Motor neuron (in vitro differentiated cells): Measurements from ENCODE around the gene MCC. TPM values are rescaled to one million over a fixed set of nuclear protein-coding genes. Genes with fewer than 3 reads are reported as not detected.

ENCODE experiments used
- ATAC-seq, 8 experiments: fragments of 200-7000 bp; cut with Tn5 transposase; replicated peaks in 6 of 8; 2 replicates each; pipeline ENCODE4 v1.8.0; 2021; ENCODE audit warnings: mild to moderate bottlenecking in 8 of 8, moderate library complexity in 8 of 8
- H3K27ac ChIP-seq, 2 donors: fragments of 250-450 bp; sonication (Bioruptor Pico); 2 replicates each; pipeline ENCODE4 v1.9.0; 2021; ENCODE audit warnings: antibody characterized with exemption in 2 of 2, mild to moderate bottlenecking in 2 of 2, moderate library complexity in 1 of 2
- H3K4me1 ChIP-seq, 2 donors: fragments of 250-450 bp; sonication (Bioruptor Pico); replicated peaks in 1 of 2; 2 replicates each; pipeline ENCODE4 v1.6.1; 2021; ENCODE audit warnings: antibody characterized with exemption in 2 of 2, mild to moderate bottlenecking in 2 of 2, moderate library complexity in 1 of 2
- H3K4me3 ChIP-seq, 5 donors: fragments of 250-450 bp; sonication (Bioruptor Pico); 2 replicates each; pipeline ENCODE4 v1.9.0; 2021; ENCODE audit warnings: antibody characterized with exemption in 5 of 5, mild to moderate bottlenecking in 5 of 5, moderate library complexity in 4 of 5
- WGBS, 10 experiments: fragments of 450-650 bp; shearing (Covaris generic); methylation state at CpG; one replicate each; pipeline ENCODE4 v1.0.0; 2022; 5-methylcytosine and 5-hydroxymethylcytosine counted together
- in situ Hi-C, 9 experiments: fragments of 400-800 bp; cut with MboI; loops; one replicate each; pipeline ENCODE4 v1.15.0; 2021; ENCODE audit warnings: low sequenced_read_pairs in 9 of 9, low pct_unique_long_range_greater_than_20kb in 2 of 9; ENCODE audit not compliant: unreplicated experiment in 9 of 9
- total RNA-seq, 8 experiments: library from RNA; unstranded; fragments of 300-600 nt; gene quantifications; 2 replicates each; pipeline versions ENCODE4 v1.2.3 to v1.2.4, GENCODE V29; 2022

Gene MCC
- total RNA-seq, 8 experiments from 2014 or later = 6.7 to 66.0 (median 12.2) TPM

- H3K27ac ChIP-seq = no peak overlapping the region
- H3K4me3 ChIP-seq = no peak overlapping the region
- ATAC-seq = no peak
- 92 to 100% (median 100%) methylated on average over 1 to 2 of the region's 2 CpGs; no CpG with 5 or more reads in 1 of the 10 experiments for WGBS, 10 experiments
- H3K4me1 ChIP-seq = no peaks in the 10 kb centered on the region
- in situ Hi-C loops = loop anchor here in 1 of 9 experiments (25.0 kb wide), 2 partner anchors 319 to 494 kb away; partner anchors contain the start of gene YTHDC2
These were observed 470.2 kb downstream of the MCC start for GRCh38 chr5:113017881-113018635.

- Histone ChIP-seq H3K4me3 (no peak overlapping the region), H3K4me1 (no peaks in the 10 kb centered on the region), H3K27ac (no peak overlapping the region)
- no peak for ATAC-seq
- in situ Hi-C loops = loop anchor here in 1 of 9 experiments (25.0 kb wide), 2 partner anchors 332 to 507 kb away; partner anchors contain the start of gene YTHDC2
- 71 to 100% (median 100%) methylated on average over 1 of the region's 1 CpG; no CpG with 5 or more reads in 1 of the 10 experiments for WGBS, 10 experiments
These were observed 482.8 kb downstream of the MCC start for GRCh38 chr5:113005454-113005853.

DNA sequence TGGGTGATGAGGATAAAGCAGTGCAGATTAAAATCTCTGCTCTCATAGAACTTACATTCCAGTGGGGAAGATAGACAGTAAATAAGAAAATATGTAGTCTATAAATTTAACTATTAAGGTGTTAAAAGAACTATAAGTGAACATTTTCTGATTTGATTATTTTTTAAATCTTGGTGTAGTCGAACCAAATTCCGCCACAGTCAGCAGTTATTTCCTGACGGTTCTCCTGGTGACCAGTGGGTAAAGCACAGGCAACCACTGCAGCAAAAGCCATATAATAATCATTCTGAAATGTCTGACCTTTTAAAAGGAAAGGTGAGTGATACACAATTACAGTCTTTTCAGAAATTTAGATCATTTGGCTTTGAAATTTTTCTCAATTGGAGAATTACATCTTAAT lies 484.5 kb downstream of the MCC start:
- Histone ChIP-seq H3K27ac (no peak overlapping the region), H3K4me1 (no peaks in the 10 kb centered on the region), H3K4me3 (no peak overlapping the region)
- 78 to 100% (median 93%) methylated on average over 2 to 3 of the region's 3 CpGs; no CpG with 5 or more reads in 1 of the 10 experiments for WGBS, 10 experiments
- no peak for ATAC-seq
- in situ Hi-C loops = loop anchor here in 1 of 9 experiments (25.0 kb wide), 2 partner anchors 334 to 509 kb away; partner anchors contain the start of gene YTHDC2

DNA sequence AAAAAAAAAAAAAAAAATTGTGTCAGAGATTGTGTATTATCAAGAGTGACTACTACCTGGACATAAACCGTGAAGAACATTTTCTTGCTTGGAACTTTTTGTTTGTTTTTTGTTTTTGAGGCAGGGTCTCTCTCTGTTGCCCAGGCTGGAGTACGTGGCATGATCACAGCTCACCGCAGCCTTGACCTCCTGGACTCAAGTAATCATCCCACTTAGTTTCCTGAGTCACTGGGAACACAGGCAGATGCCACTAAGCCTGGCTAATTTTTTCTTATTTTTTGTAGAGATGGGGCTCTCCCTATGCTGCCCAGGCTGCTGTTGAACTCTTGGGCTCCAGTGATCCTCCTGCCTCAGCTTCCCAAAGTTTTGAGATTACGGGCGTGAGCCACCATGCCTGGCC lies 485.8 kb downstream of the MCC start:
- Histone ChIP-seq H3K4me1 (no peaks in the 10 kb centered on the region), H3K4me3 (no peak overlapping the region), H3K27ac (no peak overlapping the region)
- in situ Hi-C loops = loop anchor here in 1 of 9 experiments (25.0 kb wide), 2 partner anchors 335 to 510 kb away; partner anchors contain the start of gene YTHDC2
- no peak for ATAC-seq
- WGBS, 10 experiments = 69 to 100% (median 97%) methylated on average over 2 to 5 of the region's 5 CpGs; no CpG with 5 or more reads in 3 of the 10 experiments

GRCh38 chr5:113000466-113000865 lies 487.8 kb downstream of the MCC start:
- no peak for ATAC-seq
- Histone ChIP-seq H3K27ac (no peak overlapping the region), H3K4me1 (peaks cover 0 to 2% of the 10 kb centered on the region in 2 donors), H3K4me3 (no peak overlapping the region)
- in situ Hi-C loops = loop anchor here in 1 of 9 experiments (25.0 kb wide), 2 partner anchors 337 to 512 kb away; partner anchors contain the start of gene YTHDC2
- WGBS, 10 experiments = 76 to 100% (median 100%) methylated on average over 1 to 2 of the region's 2 CpGs; no CpG with 5 or more reads in 4 of the 10 experiments

GRCh38 chr5:112998296-112998695 lies 490.0 kb downstream of the MCC start:
- H3K4me1 ChIP-seq = peaks cover 0 to 2% of the 10 kb centered on the region in 2 donors
- WGBS, 10 experiments = 87 to 100% (median 98%) methylated on average over 1 to 4 of the region's 4 CpGs; no CpG with 5 or more reads in 1 of the 10 experiments
- in situ Hi-C loops = loop anchor here in 1 of 9 experiments (25.0 kb wide), 1 partner anchor 514 kb away; the partner anchor contains the start of gene YTHDC2
- ATAC-seq = no peak
- no peak overlapping the region for H3K27ac ChIP-seq
- no peak overlapping the region for H3K4me3 ChIP-seq

DNA sequence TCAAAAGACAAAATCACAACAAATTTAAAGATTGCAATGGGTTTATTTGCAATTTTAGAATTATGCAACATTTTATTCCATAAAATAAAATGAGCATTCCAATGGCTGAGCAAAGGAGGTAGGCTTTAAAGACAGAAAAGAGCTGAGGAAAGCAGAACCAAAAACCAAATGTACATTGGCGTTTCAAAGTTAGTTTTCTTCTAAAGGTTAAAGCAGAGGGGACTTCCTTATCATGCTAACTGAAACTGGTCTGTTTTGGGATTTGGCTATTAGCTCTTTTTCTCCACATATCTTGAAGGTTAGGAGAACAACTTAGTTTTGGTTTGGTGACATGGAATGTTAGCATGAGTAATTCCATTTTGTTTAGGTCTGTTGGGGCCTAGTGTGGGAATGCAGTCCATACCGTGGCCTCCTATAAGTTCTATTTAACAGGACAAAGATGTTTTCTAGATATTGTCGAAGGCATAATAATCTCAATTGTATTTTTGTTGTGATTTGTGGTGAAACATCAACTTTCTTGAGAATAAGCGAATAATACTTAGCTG lies 491.4 kb downstream of the MCC start:
- ATAC-seq = no peak
- Histone ChIP-seq H3K27ac (no peak overlapping the region), H3K4me1 (peaks cover 0 to 2% of the 10 kb centered on the region in 2 donors), H3K4me3 (no peak overlapping the region)
- in situ Hi-C loops = loop anchor here in 1 of 9 experiments (25.0 kb wide), 1 partner anchor 515 kb away; the partner anchor contains the start of gene YTHDC2
- WGBS, 10 experiments = 51 to 100% (median 95%) methylated on average over 1 to 4 of the region's 4 CpGs

- H3K4me3 ChIP-seq = no peak overlapping the region
- peaks cover 0 to 2% of the 10 kb centered on the region in 2 donors for H3K4me1 ChIP-seq
- ATAC-seq = peak; percentile 58 to 82 (median 76)
- no peak overlapping the region for H3K27ac ChIP-seq
- in situ Hi-C loops = loop anchor here in 1 of 9 experiments (25.0 kb wide), 1 partner anchor 516 kb away; the partner anchor contains the start of gene YTHDC2
- 0 to 58% (median 19%) methylated on average over 2 to 7 of the region's 7 CpGs for WGBS, 10 experiments
These were observed 492.3 kb downstream of the MCC start for GRCh38 chr5:112995764-112996618.

- H3K4me1 ChIP-seq = peaks cover 3 to 6% of the 10 kb centered on the region in 2 donors
- H3K4me3 ChIP-seq = no peak overlapping the region
- in situ Hi-C loops = loop anchor here in 1 of 9 experiments (25.0 kb wide), 1 partner anchor 526 kb away; the partner anchor contains the start of gene YTHDC2
- WGBS, 10 experiments = 75 to 100% (median 99%) methylated on average over 1 to 4 of the region's 4 CpGs
- H3K27ac ChIP-seq = no peak overlapping the region
- ATAC-seq = no peak
These were observed 502.0 kb downstream of the MCC start for GRCh38 chr5:112986224-112986623.

DNA sequence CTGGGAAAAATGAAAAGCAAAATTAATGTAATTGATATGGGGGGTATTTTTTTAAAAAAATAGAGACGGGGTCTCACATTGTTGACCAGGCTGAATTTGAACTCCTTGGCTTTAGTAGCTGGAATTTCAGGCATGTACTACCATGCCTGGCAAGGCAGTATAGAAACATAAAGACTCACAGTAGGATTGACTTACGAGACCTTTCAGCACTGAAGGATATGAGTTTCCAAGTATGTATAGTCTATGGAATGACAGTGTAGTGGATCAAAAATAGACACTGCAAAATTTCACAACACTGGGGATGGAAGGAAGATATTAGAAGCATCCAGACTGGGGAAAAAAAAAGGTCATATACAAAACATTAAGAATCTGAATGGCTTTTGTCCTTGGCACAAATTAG lies 504.9 kb downstream of the MCC start:
- peaks cover 6 to 18% of the 10 kb centered on the region in 2 donors for H3K4me1 ChIP-seq
- in situ Hi-C loops = loop anchor here in 1 of 9 experiments (25.0 kb wide), 1 partner anchor 529 kb away; the partner anchor contains the start of gene YTHDC2
- H3K27ac ChIP-seq = no peak overlapping the region
- WGBS, 10 experiments = 90 to 100% (median 100%) methylated on average over 1 to 2 of the region's 2 CpGs
- no peak for ATAC-seq
- H3K4me3 ChIP-seq = no peak overlapping the region

GRCh38 chr5:112979723-112980122 lies 508.5 kb downstream of the MCC start:
- ATAC-seq = no peak
- peaks cover 13 to 27% of the 10 kb centered on the region in 2 donors for H3K4me1 ChIP-seq
- WGBS, 10 experiments = 49 to 100% (median 67%) methylated on average over 1 to 3 of the region's 3 CpGs; no CpG with 5 or more reads in 2 of the 10 experiments
- in situ Hi-C loops = loop anchor here in 1 of 9 experiments (25.0 kb wide), 1 partner anchor 533 kb away; the partner anchor contains the start of gene YTHDC2
- H3K27ac ChIP-seq = no peak overlapping the region
- peak overlapping the region in 3 of 5 donors; percentile 2 to 85 (median 65) for H3K4me3 ChIP-seq

DNA sequence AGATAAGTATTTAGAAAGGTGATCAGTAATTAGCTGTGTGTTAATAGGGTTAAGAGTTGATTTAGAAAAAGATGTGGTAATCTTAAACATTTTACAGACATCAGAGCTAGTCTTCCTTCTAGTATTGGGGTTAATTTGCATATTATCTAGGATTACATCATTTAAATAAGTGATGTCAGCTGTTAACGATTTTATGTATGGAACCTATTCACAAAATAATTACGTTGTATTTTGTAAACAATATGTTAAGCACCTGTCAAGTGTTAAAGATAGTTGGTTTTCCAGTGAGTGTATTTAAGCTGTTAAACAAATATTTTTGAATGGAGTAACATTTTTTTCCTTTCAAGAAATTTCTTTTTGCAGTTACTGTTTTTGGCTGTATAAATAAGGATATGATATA lies 509.4 kb downstream of the MCC start:
- H3K4me1 ChIP-seq = peaks cover 8 to 27% of the 10 kb centered on the region in 2 donors
- in situ Hi-C loops = loop anchor here in 1 of 9 experiments (25.0 kb wide), 1 partner anchor 533 kb away; the partner anchor contains the start of gene YTHDC2
- ATAC-seq = no peak
- 0 to 21% (median 0%) methylated on average over 2 of the region's 2 CpGs; no CpG with 5 or more reads in 1 of the 10 experiments for WGBS, 10 experiments
- H3K27ac ChIP-seq = peak overlapping the region in 1 of 2 donors; percentile 42
- H3K4me3 ChIP-seq = peak overlapping the region; percentile 1 to 88 (median 81)
